Skeletal muscle cell (primary cell): ENCODE measurements around the gene ST3GAL4.
"Not testable (repeated sequence)": the region's sequence is repeated elsewhere in the genome, so short reads cannot be mapped to it uniquely, and the experiment has no call there.

Experiments used
- DNase-seq: peaks from one replicate; pipeline ENCODE4 v3.0.0-alpha.2; 2010; ENCODE audit warnings: low read depth
- H3K4me3 ChIP-seq: 2 replicates; pipeline ENCODE4 v1.5.1; 2011; ENCODE audit warnings: low read depth, mild to moderate bottlenecking, control low read depth, low read length, moderate library complexity

Gene ST3GAL4

DNA sequence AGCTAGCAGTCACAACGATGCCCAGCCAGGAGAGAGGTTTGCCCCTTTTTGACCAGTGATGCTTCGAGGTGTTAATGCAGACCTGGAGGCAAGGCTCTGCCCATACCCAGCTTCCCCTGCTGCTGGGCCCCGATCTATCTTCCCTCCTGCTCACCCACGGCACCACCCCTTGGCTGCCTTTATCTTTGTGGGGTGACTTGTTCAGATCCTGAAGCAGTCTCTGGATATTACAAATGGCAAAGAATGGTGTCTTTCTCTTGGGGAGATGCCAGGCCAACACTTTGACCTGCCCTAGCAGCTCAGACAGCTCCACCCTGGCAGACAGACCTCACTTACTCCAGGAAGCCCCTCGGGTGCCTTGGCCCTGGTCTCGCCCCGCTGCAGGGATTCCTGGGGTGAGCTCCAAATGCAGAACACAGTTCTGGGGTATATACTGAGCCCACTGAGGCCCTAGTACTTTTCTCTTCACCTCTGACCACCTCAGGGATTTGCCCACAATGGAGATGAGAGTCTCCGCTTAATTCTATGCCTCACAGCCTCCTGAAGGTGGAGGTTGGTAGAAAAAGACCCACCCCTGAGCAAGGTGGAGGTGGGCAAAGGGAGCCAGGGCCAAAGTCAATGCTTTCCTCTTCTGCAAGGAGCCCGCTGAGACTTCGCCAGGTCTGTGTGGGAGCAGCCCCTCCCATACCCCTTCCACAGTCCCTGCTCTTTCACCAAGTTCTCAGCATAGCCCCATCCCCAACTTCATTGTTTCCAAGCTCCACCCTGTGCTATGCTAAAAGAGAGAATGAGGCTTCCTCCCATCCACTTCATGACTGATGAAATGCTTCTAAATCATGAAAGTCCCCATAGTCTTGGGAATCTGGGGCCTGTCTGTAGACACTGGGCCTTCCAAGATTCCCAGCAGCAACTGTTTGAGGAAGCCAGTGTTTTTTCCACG lies 11.1 kb upstream of the ST3GAL4 start:
- no peak overlapping the region for H3K4me3 ChIP-seq
- no peak for DNase-seq

DNA sequence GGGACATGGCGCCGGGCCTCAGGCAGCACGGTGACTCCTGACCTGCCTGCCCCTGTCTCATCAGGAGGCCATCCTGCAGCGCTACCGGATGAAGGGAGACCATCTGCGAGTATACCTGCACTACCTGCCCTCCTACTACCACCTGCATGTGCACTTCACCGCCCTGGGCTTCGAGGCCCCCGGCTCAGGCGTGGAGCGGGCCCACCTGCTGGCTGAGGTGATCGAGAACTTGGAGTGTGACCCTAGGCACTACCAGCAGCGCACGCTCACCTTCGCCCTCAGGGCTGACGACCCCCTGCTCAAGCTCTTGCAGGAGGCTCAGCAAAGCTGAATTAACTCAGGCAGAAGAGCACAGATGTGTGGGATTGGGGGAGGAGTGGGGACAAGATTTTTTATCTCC lies 10.2 kb upstream of the ST3GAL4 start:
- H3K4me3 ChIP-seq: no peak overlapping the region
- no peak for DNase-seq

DNA sequence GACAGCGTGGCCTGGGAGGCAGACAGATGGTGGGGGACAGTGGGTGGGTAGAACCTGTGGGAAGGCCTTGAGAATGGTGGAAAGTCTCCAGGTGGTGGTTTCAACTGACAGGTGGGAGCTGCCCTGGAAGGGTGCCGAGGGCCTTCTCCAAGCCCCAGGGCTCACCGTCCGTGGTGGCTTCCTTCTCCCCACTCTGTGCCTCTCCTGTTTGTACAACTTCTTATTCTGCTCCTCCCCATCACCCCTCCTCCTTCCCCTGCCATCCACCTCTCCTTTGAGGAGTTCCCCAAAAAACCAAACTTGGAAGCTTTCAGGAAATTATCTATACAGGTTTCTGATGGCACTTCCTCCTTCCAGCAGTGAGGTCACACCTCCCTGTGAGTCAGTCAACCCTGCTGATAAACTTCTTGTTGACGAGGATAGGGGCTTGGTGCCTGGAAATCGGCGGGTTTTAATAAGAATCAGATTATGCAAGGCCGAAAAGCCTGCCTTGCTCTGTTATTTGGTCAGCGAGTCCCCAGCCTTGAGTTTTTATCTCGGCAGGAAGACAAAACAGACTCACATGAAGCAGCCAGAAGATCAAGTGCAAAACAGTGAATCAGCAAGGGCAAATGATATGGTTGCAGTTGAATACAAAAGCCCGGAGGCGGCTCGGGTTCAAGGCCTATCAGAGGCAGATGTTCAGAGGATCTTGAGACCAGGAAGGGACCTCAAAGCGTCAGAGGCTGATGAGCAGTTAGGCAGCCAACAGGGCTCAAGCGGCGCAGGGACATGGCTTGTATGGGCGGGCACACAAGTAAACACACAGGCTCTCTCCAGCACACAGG lies 9.5 kb upstream of the ST3GAL4 start:
- H3K4me3 ChIP-seq: no peak overlapping the region
- DNase-seq: no peak

DNA sequence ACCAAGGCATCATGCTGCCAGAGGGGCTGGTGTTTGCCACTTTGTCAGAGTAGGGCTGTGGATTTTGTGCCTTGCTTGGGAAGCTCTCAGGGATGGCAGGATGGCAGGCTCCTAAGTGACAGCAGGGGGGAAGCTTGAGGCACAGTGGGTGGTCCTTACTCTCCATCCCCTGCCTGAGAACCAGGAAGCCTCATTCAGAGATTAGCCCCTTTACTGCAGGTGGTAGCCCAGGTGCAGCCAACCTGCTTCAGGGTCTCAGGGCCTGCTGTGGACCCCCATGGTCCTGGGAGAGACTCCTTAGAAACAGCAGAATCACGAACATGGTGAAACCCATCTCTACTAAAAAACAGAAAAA lies 8.9 kb upstream of the ST3GAL4 start:
- no peak for DNase-seq
- H3K4me3 ChIP-seq: no peak overlapping the region

DNA sequence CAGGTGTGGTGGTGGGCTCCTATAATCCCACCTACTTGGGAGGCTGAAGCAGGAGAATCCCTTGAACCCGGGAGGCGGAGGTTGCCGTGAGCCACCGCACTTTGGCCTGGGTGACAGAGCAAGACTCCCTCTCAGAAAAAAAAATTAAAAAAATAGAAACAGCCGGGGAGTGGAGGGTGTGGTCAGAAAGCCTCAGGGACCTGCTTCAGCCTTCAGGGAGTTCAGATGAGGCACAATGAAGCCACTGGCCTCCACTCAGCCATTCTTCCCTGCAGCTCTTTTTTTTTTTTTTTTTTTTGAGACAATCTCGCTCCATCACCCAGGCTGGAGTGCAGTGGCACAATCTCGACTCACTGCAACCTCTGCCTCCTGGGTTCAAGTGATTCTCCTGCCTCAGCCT lies 8.5 kb upstream of the ST3GAL4 start:
- not testable (repeated sequence) for H3K4me3 ChIP-seq, DNase-seq

DNA sequence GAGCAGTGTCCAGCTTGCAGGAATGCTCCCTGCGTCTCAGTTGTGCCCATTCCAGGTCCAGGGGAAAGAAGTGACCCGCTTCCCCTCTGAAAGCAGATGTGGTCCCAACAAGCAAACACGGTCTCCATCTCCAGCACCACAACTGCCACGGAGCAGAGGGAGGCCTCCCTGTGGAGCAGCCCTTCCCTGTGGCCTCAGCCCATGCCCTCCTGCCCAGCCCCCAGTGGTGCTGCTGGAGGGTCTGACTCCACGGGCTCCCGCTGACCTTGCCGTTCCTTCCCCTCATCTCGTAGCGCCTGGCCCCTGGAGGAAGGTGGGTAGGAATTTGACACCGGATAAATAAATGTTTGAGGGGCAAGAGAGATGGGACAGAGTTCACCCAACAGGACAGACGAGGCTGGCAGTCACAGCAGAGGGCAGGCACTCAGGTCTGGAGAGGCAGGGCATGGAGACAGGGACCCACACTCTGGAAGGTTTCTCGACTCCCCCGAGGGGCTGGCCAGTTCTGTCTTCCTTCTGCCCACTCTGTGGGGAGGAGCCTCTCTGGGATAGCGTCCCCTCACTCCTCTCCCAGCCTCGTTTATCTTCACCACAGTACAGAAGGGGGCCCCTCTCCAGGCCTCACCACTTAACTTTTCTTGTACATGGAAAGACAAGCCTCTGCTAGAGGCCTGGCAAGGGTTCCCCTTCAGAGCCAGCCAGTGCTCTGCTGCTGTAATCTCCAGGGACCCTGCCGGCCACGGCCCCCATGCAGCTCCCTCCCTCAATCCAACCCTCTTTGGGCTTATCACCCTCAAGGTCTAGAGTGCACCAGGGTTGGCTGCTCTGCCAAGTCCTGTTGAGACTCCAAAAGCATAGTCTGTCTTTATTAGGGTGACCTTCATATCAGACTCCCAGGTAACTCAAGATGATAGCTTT lies 7.5 kb upstream of the ST3GAL4 start:
- no peak overlapping the region for H3K4me3 ChIP-seq
- no peak for DNase-seq

DNA sequence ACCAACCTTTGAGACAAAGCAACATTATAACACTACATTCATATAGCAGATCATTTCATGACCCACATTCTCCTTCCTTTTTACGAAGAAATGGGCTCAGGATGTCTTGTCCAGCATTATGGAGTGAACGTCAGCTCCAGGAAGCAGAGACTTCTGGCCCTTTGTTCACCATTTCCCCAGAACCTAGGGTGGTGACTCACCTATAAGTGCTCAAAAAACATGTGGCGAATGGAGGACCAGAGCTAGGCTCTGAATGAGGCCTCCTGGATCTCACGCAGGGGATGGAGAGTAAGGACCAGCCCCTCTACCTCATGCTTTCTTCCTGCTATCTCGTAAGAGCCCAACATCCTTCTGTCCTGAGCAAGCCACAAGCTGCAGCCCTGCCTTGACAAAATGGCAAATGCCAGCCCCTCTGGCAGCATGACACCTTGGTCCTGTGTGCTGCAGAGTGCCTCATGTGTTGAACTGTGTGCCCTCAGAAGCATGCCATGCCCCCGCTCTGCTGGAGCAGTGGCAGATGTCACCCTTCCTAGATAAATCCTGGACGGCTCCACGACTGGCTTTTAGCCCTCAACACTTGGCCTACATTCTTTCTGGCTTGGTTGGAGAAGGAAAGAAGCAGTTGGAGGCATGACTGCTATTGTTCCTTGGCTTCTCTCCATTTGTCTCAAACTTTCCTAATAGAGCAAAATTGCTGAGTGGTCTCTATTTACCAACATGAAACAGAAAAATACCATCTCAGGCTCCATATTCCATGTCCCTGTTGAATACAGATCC lies 6.5 kb upstream of the ST3GAL4 start:
- DNase-seq: no peak
- no peak overlapping the region for H3K4me3 ChIP-seq

DNA sequence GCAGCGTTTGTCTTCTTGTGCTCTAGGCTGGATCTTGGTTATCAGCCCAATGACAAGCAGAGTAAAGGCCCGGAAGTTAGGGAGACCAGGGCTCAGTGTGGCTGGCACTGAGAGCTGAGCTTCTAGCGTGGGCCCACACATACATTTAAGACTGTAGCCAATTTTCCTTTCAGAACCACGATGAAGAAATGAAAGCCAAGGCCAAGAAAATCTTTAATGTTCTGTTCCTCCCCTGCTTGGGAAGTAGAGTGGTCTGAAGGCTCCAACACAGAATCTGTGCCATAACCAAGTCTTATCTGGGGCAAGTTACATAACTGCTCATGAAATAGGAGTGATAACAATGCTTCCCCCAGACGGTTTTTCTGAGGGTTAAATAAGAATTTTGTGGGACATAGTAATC lies 4.7 kb upstream of the ST3GAL4 start:
- DNase-seq: no peak
- H3K4me3 ChIP-seq: no peak overlapping the region

DNA sequence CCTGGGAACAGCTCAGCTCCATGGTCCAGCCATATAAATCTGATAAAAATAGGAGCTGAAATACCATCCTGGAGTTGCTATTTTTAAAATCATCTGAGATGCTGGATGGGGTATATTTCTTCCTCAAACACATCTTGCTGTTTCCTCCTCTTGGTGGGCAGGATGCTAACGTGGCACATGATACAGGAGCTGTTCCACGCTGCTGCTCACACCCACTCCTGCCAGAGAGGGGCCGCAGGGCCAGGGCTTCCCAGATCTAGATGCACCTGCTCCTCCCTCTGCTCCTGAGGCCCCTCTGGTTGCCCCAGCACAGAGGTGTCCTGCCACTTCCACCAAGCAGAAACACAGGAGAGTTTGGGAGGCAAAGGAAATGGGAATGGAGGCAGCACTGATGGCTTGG lies 3.3 kb upstream of the ST3GAL4 start:
- DNase-seq: no peak
- H3K4me3 ChIP-seq: no peak overlapping the region

DNA sequence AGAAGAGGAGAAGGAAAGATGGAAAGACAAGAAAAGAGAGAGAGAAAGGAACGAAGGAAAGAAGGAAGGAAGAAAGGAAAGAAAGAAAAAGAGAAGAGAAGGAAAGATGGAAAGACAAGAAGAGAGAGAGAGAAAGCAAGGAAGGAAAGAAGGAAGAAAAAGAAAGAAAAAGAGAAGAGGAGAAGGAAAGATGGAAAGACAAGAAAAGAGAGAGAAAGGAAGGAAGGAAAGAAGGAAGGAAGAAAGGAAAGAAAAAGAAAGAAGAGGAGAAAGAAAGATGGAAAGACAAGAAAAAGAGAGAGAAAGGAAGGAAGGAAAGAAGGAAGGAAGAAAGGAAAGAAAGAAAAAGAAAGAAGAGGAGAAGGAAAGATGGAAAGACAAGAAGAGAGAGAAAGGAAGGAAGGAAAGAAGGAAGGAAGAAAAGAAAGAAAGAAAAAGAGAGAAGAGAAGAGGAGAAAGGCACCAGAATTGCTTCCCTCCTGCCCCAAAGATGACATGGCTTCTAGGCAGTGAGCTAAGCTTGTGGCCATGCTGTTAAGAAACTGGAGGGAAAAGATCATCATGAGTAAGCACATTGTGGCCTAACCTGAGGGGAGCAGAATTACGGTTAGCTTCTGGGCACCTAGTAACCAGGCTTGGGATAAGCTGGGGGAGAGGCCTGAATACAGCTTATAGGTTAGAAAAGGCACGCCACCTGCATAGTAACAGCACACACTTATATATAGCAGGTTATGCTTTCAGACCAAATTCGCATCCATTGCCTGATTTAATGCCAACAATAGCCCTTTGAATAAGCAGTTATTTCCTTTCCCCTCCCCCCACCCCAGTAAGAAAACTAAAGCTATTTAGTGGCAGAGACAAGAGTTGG lies 2.3 kb upstream of the ST3GAL4 start:
- peak; percentile 44 for DNase-seq
- no peak overlapping the region for H3K4me3 ChIP-seq

DNA sequence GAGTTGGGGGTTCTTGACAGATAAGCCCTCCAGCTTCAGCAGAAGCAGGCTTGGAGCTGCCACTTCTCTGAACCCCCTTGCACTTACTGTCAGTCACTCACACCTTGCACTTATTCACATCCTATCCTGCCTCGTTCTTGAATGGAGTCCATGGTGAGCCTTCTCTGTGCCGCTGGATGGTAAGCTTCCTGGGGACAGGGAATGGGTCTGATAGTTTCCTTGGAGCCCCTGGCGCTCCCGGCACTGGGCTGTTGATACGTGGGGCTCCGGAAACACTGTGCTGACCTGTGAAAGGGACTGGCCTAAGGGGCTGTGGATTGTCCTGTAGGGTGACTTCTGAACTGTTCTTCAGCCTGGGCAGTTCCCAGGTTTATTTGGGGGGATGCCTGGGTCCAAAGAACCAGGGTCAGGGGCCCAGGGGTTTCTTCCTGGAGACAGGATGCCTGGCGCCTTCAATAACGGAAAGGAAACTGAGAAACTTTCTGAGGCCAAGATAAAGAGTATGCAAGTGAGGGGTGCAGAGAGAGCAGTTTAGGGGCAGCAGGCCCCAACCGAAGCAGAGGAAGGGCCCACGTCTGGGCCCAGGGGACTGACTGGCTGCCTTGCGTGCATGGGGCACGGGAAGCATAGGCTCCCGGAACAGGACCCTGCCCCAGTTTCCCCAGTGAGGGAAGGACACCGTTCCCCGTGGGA lies 709 bp upstream of the ST3GAL4 start:
- peak overlapping the region; percentile 76 for H3K4me3 ChIP-seq
- no peak for DNase-seq

DNA sequence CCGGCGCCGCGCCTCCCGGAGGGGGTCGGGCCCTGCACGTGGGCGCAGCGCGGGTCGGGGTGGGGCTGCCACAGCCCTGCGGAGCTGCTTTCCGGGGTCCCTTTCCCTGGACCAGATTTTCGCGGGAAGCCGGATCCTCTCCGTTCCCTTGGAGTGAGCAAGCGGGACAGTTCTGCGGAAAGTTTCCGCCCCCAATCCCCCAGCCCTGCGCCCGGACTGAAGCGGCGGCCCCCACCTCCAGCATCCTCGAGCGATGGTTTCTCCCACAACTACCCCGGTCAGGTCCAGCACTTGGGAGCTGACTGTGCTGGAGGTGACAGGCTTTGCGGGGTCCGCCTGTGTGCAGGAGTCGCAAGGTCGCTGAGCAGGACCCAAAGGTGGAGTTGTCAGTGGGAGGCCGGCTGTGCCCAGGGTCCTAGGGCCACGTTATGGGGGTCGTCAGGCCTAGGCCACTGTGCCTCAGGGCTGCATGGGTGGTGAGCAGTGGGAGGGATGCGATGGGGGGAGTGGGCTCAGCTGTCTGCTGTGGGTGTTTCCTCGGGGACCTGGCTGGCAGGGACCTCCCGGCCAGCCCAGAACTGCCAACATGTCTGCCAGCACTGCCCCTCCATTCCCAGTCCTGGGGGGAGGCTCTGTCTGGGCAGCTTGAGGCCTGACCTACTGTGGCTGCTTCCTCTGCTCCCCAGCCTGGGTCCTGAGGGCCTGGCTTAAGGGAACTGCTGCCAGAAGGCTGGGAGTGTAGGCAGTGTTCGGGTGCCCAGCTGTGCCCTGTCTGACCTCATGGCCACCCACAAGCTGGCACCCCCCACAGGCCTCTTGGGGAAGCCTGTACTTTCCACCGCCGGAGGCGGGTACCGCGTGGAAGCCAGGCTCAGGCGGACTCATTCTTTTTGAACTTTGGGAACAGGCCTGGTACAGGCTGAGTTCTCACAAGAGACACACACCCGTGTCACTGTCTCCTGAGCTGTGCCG lies 726 bp downstream of the ST3GAL4 start:
- no peak for DNase-seq
- H3K4me3 ChIP-seq: peak overlapping the region; percentile 76

DNA sequence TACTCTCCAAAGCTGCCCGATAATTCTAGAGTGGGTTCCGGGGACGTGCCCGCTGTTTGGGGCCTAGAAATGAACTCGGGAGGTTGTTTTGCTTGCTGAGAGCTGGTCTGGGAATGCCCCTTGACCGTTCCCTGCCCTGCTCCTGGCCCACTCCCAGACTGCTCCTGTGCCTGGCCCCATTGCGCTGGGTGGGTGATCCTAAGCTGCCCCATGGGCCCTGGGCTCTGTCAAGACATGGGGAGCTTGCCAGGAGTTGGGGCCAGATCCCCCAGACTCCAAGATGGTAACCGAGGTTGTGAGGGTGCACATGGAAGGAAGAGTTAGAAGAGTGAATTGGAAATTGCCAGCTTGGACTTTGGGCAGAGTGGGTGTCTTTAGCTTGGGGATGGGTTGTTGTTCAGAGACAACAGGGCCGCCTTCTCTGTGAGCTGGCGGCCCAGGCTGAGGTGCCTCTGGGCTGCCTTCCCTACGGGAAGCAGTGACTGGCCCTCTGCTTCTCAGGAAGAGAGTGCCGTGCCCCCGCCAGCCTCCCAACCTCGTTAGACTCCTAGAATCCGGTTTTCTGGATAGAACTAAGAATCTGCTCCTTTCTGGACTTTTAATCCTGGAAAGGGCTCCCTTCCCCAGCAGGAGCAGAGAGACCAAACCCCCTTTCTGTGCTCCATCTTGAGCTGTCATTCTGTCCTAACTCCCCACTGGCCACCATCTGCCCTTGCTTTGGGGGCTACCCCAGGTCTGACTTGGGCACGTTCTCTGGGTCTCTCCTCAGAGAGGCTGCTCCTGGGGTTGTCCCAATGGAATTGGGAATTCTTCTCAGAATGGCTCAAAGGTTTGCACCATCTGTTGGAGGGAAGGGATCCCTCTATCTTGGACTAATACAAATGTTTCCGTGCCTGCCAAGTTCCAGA lies 1.8 kb downstream of the ST3GAL4 start:
- H3K4me3 ChIP-seq: peak overlapping the region; percentile 76

DNA sequence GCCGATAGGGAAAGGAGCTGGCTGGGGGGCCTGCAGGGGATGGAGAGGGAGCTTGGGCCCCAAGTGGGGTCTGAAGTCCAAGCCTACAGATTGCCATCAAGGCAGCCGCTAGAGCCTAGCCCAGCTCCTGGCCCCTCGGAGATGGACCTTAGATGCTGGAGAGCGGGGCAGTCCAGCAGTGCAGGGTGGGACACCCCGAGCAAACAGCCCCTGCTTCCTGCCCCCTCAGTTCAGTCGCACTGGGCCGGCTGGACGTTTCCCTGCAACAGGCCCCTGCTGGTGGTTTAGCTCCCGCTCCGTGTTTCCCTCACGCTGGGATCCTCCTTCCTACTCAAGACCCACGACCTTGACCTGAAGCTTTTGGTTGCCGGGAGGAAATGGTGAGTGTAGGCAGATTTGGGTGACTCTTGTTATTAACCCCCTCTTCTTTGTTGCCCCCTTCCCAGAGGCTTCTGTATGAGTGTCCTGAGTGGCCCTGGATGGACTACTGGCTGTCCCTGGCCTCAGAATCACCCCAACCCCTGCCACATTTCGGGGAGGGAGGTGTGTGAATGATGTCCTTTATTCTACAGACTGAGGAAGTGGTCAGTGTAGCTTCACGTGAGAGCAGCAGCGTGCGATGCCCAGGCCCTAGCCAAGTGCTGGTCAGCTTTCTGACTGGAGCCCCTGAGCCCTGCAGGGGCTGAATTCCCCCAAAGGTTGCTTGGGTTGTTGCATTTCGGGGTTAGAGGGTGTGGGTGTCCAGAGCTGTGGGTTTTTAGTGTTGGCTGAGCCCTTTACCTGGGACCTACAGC lies 2.7 kb downstream of the ST3GAL4 start:
- no peak for DNase-seq
- H3K4me3 ChIP-seq: peak overlapping the region; percentile 13

More for the DNA sequence above, 1.8 kb downstream of the ST3GAL4 start:
- DNase-seq: no peak

DNA sequence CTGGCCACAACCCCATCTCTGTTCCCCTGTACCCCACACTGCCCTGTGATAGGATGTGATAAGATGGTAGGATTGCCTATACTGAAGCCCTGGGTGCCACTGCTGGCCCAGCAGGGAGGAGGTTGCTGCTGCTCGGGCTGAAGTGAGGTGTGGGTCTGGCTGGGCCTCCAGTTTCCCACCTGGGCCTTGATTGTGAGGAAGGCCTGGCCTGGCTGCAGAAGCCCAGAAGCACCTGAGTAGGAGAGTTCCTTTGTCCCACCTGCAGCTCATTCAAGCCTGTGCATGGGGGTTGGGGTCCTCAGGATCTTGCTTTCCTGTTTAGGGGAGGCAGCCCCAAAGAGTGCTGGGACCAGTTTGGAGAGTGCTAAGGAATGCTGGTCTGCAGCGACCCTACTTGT lies 3.3 kb downstream of the ST3GAL4 start:
- no peak for DNase-seq
- H3K4me3 ChIP-seq: no peak overlapping the region
